Activated T-helper 1 cell treated with anti-CD3 and anti-CD28 coated beads, Interleukin-12 subunit alpha, Interleukin-12 subunit beta, Interleukin-2, Interleukin-4 antibody, amounts not matched to agents 30 ng/mL and 10 ng/mL and 1 ng/mL, durations not matched to agents 14 hours and 24 hours and 36 hours (primary cell): Measurements from ENCODE around the gene KIF5A. TPM values are rescaled to one million over a fixed set of nuclear protein-coding genes. Genes with fewer than 3 reads are reported as not detected.
"Not testable (repeated sequence)": the region's sequence is repeated elsewhere in the genome, so short reads cannot be mapped to it uniquely, and the experiment has no call there.

Experiments used
- DNase-seq: peaks from one replicate; pipeline ENCODE4 v3.0.0; 2021; ENCODE audit warnings: low spot score
- H3K27ac Mint-ChIP-seq: one replicate; pipeline ENCODE4 v1.8.0; 2021; ENCODE audit warnings: mild to moderate bottlenecking, mixed read lengths
- H3K27me3 Mint-ChIP-seq: one replicate; pipeline ENCODE4 v1.8.0; 2022; ENCODE audit warnings: mild to moderate bottlenecking, moderate library complexity, mixed read lengths; ENCODE audit not compliant: insufficient read depth
- H3K36me3 Mint-ChIP-seq: one replicate; pipeline ENCODE4 v1.8.0; 2021; ENCODE audit warnings: low read depth, mixed read lengths
- H3K4me1 Mint-ChIP-seq: one replicate; pipeline ENCODE4 v1.8.0; 2021; ENCODE audit warnings: low read depth, mixed read lengths
- H3K4me3 Mint-ChIP-seq: one replicate; pipeline ENCODE4 v1.8.0; 2021; ENCODE audit warnings: mild to moderate bottlenecking, moderate library complexity, mixed read lengths
- H3K9me3 Mint-ChIP-seq: one replicate; pipeline ENCODE4 v1.8.0; 2021; ENCODE audit warnings: mixed read lengths
- intact Hi-C: fragments of 100-400 bp; cut with micrococcal nuclease; formaldehyde crosslinking; loops from one replicate; pipeline ENCODE4 v1.15.1; 2024
- total RNA-seq: library from RNA; stranded (reverse); gene quantifications from 2 replicates; pipeline ENCODE4 v1.2.3, GENCODE V29; 2022

The KIF5A gene
- total RNA-seq, 1 donor from 2014 or later, result 2.4 TPM

DNA sequence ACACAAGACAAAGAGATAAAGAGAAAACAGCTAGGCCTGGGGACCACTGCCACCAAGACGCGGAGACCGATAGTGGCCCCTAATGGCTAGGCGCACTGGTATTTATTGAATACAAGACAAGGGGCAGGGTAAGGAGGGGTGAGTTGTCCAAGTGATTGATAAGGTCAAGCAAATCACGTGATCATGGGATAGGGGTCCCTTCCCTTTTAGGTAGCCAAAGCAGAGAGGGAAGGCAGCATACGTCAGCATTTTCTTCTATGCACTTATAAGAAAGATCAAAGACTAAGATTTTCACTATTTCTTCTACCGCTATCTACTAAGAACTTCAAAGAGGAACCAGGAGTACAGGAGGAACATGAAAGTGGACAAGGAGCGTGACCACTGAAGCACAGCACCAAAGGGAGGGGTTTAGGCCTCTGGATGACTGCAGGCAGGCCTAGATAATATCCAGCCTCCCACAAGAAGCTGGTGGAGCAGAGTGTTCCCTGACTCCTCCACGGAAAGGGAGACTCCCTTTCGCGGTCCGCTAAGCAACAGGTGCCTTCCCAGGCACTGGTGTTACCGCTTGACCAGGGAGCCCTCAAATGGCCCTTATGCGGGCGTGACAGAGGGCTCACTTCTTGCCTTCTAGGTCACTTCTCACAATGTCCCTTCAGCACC, 39.2 kb downstream of the KIF5A start:
- H3K27ac Mint-ChIP-seq, H3K27me3 Mint-ChIP-seq, H3K36me3 Mint-ChIP-seq, intact Hi-C loops, DNase-seq, H3K9me3 Mint-ChIP-seq, H3K4me3 Mint-ChIP-seq: not testable (repeated sequence)
- peaks cover 30% of the 10 kb centered on the region for H3K4me1 Mint-ChIP-seq

GRCh38 chr12:57590479-57590863, 40.6 kb downstream of the KIF5A start:
- Mint-ChIP-seq H3K36me3 (peaks cover 6% of the 10 kb centered on the region), H3K9me3 (no peaks in the 10 kb centered on the region), H3K4me3 (peak overlapping the region; percentile 90), H3K4me1 (peaks cover 31% of the 10 kb centered on the region), H3K27ac (peak overlapping the region; percentile 52), H3K27me3 (no peaks in the 10 kb centered on the region)
- intact Hi-C loops, result loop anchor here (2.0 to 5.0 kb wide), 4 partner anchors 14 to 113 kb away; partner anchors contain the start of genes ARHGAP9, DTX3 and MBD6
- no peak for DNase-seq

DNA sequence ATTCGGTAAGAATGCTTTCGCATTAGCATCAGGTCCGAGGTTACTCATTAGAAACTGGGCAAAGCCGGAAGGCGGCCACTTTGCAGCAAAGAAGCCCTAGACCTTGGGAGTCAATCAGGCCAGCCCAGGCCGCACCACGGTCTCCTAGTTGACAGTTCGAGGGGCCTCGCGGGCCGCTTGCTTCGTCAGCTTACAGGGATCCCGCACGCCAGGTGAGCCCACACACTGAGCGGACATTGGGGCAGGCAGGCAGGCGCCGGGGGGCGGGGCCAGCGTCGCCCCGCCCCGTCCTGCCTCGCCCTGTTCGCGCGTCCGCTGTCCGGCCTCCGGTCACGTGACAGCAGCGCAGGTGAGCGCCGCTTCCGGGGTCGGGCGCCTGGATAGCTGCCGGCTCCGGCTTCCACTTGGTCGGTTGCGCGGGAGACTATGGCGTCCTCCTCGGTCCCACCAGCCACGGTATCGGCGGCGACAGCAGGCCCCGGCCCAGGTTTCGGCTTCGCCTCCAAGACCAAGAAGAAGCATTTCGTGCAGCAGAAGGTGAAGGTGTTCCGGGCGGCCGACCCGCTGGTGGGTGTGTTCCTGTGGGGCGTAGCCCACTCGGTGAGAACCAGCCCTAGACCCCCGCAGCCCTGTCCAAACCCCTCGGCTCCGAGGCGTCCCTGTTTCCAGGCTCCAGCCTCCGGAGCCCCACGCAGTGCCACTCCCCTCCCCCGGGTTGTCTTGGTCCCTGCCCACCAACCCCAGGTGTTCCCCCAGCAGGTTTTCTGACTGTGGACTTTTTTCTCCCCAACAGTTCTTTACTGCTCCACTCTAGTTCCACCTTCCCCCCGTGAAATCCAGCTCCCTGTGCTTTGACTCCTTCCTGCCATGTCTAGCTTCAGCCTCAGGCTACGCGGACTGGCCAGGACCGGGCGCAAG, 41.3 kb downstream of the KIF5A start, which contains the start of gene PIP4K2C:
PIP4K2C (plus strand) TSS at position 329 of the 918 bp plus-strand sequence; CDS start at position 427, 98 bp downstream.
- H3K27me3 Mint-ChIP-seq, result no peaks in the 10 kb centered on the region
- H3K27ac Mint-ChIP-seq, result peak within 1 kb of the TSS; percentile 75
- H3K4me1 Mint-ChIP-seq, result peaks cover 31% of the 10 kb centered on the region
- H3K36me3 Mint-ChIP-seq, result peaks cover 10% of the 10 kb centered on the region
- intact Hi-C loops, result loop anchor here (1.0 to 5.0 kb wide), 7 partner anchors 8 to 114 kb away; partner anchors contain the start of genes ARHGAP9, DCTN2, DTX3 and MBD6
- H3K4me3 Mint-ChIP-seq, result peak within 1 kb of the TSS; percentile 90
- DNase-seq, result peak; percentile 77
- H3K9me3 Mint-ChIP-seq, result no peaks in the 10 kb centered on the region

DNA sequence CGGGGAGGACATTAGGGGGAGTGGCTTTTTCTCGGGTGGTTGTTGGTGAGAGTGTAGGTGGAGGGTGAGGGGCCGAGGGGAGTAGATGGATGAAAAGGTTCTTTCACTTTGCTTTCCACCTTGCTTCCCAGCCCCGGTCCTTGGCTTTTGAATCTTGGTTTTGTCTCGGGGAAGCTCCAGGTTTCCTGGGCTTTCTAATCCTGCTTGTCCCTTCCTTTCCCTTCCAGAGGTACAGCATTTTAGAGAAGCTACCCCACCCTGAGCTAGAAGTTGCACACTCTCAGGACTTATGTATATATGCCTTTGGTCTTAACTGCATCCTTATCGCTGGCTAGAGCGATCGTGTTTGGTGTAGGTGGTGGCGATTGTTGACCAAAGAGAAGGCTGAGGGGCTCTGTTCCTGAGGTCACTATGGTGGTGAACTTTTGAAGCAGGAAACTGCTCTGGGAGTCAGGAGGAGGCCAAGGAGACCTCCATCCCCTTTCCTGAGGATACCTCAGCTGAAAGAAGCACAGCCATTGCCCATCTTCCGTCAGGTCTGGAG, 42.0 kb downstream of the KIF5A start:
- Mint-ChIP-seq H3K36me3 (peaks cover 13% of the 10 kb centered on the region), H3K27me3 (no peaks in the 10 kb centered on the region), H3K9me3 (no peaks in the 10 kb centered on the region), H3K27ac (peak overlapping the region; percentile 42), H3K4me3 (peak overlapping the region; percentile 90), H3K4me1 (peaks cover 31% of the 10 kb centered on the region)
- intact Hi-C loops, result loop anchor here (1.0 to 5.0 kb wide), 7 partner anchors 9 to 115 kb away; partner anchors contain the start of genes ARHGAP9, DCTN2, DTX3 and MBD6
- no peak for DNase-seq

DNA sequence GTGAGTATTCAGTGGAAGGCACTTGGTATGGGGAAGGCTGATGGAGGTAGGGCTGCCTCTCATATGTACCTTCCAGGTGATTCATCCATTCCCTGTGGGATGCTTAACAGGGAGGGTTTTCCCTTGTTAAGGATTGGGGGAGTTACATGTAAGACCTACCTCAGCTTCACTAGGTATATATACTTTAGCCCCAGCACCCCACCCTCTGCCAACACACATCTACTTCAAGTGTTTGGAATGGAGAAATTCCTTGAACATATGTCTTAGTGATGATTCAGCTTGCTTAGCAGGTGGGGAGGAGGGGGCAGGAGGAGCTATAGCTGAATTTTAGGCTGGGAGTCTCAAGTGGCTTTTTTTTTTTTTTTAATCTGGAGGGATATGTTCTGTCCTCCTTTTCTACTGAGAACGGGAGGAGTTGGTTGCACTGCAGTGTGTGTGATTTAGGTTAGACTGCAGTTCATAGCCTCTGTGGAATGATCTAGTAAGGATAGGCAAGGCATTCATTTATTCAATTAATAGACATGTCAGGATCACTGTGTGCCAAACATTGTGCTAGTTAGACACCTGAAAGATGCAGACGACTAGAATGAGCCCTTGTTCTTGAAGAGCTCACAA, 42.8 kb downstream of the KIF5A start:
- Mint-ChIP-seq H3K27me3 (no peaks in the 10 kb centered on the region), H3K4me3 (peak overlapping the region; percentile 90)
- intact Hi-C loops, result loop anchor here (5.0 kb wide), 1 partner anchor 115 kb away; the partner anchor contains the start of gene ARHGAP9

DNA sequence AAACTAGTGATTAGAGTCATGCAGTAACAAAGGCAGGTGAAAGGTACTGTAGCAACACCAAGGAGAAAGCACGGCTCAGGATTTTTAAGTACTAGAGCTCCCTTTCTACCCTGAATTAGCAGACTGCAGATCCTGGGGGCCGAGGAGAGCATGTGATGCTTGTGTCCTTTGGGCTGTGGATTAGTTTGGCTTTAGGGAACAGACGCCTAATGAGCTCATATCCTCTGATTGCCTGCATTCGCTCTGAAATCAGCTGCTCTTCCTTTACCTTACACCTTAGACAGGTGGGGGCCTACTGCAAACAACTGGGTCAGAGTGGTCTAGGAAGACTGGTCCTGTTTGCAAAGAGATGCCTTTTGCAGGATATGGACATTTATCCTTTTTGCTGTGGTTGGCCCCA, 43.3 kb downstream of the KIF5A start:
- Mint-ChIP-seq H3K27me3 (no peaks in the 10 kb centered on the region), H3K27ac (no peak overlapping the region), H3K36me3 (peaks cover 23% of the 10 kb centered on the region), H3K4me3 (no peak overlapping the region), H3K4me1 (peaks cover 31% of the 10 kb centered on the region), H3K9me3 (no peaks in the 10 kb centered on the region)
- intact Hi-C loops, result loop anchor here (5.0 kb wide), 1 partner anchor 116 kb away; the partner anchor contains the start of gene ARHGAP9
- no peak for DNase-seq

More for the DNA sequence above, 42.8 kb downstream of the KIF5A start:
- Mint-ChIP-seq H3K4me1 (peaks cover 31% of the 10 kb centered on the region), H3K9me3 (no peaks in the 10 kb centered on the region), H3K27ac (no peak overlapping the region), H3K36me3 (peaks cover 21% of the 10 kb centered on the region)
- no peak for DNase-seq

DNA sequence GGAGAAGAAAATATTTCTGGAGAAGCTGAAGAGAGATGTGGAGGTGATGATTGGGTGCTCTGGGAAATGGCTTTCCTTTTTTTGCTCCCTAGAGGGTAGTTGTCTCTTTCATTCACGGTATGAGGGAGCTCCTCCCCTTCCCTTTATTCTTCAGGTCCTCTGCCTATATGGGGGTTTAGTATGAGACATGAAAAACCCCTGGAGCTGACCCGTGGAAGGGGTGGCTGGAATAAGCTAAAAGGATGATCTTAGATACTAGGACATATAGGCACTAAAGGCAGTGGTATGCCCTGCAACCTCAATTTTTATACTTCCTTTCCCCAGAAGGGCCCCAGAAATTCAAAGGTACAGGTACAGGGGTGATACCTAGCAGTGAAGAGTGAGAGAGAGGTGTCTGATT, 50.6 kb downstream of the KIF5A start:
- H3K36me3 Mint-ChIP-seq, result peaks cover 50% of the 10 kb centered on the region
- peaks cover 1% of the 10 kb centered on the region for H3K27me3 Mint-ChIP-seq
- no peak for DNase-seq
- no peak overlapping the region for H3K27ac Mint-ChIP-seq
- intact Hi-C loops, result no loop called here
- no peaks in the 10 kb centered on the region for H3K9me3 Mint-ChIP-seq
- H3K4me3 Mint-ChIP-seq, result no peak overlapping the region
- peaks cover 14% of the 10 kb centered on the region for H3K4me1 Mint-ChIP-seq

- Mint-ChIP-seq H3K27ac (no peak overlapping the region), H3K36me3 (peaks cover 38% of the 10 kb centered on the region), H3K4me3 (no peak overlapping the region), H3K9me3 (no peaks in the 10 kb centered on the region), H3K4me1 (peaks cover 19% of the 10 kb centered on the region), H3K27me3 (peaks cover 1% of the 10 kb centered on the region)
- no peak for DNase-seq
- intact Hi-C loops, result no loop called here
Measured at GRCh38 chr12:57602544-57602943, 52.7 kb downstream of the KIF5A start.

DNA sequence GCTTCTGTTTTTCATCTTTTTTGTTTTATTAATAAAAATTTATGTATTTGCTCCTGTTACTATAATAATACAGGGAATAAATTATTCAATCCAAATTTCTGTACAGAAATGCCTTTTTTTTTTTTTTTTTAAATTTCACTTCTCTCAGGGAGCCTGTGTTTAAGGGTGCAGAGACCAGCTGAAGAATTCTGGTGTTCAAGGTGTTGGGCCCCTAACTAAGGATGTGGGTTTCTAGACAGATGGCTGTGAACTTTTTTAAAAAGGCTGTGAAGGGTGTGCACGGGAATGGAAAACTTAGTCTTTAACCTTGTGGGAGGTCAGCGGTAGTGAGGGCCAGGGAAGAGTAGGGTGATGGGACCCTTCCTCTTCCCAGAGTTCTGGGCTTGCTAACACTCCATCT, 53.5 kb downstream of the KIF5A start:
- Mint-ChIP-seq H3K27me3 (peaks cover 1% of the 10 kb centered on the region), H3K9me3 (no peaks in the 10 kb centered on the region), H3K4me1 (peaks cover 19% of the 10 kb centered on the region), H3K36me3 (peaks cover 35% of the 10 kb centered on the region), H3K4me3 (peak overlapping the region; percentile 78), H3K27ac (peak overlapping the region; percentile 45)
- no peak for DNase-seq
- intact Hi-C loops, result no loop called here

DNA sequence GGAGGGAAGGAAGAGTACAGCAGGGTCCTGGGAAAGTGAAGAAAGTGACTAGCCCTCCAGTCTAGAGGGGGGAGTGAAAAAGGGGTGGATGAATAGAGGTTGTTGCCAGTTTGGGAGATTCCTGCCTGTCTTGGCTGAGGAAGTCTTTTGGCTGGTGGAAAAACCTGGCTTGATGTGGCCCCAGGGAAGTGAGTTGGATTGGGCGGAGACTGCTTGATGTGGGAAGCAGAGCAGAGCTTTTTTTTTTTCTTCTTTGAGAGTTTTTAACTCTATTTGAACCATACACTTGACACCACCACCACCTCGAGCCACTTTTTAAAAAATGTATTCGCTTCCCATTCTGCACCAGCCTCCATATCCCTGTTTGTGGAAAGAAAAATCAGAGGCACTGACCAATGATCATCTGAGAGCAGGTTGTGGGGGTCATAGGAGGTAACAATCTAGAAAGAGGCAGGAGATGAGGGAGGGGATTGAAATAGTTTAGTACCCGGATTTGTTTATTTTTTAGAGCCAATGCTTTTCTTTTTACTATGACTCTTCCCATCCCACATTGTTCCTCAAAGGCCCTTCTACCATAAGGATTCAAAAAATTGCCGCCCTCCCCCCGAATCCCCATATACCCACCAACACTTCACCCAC, 54.1 kb downstream of the KIF5A start:
- peaks cover 32% of the 10 kb centered on the region for H3K36me3 Mint-ChIP-seq
- peak overlapping the region; percentile 86 for H3K27ac Mint-ChIP-seq
- peaks cover 19% of the 10 kb centered on the region for H3K4me1 Mint-ChIP-seq
- H3K9me3 Mint-ChIP-seq, result no peaks in the 10 kb centered on the region
- no peak for DNase-seq
- peak overlapping the region; percentile 78 for H3K4me3 Mint-ChIP-seq
- H3K27me3 Mint-ChIP-seq, result peaks cover 1% of the 10 kb centered on the region
- intact Hi-C loops, result loop anchor here (2.0 kb wide), 1 partner anchor 13 kb away; the partner anchor contains the start of gene PIP4K2C

DNA sequence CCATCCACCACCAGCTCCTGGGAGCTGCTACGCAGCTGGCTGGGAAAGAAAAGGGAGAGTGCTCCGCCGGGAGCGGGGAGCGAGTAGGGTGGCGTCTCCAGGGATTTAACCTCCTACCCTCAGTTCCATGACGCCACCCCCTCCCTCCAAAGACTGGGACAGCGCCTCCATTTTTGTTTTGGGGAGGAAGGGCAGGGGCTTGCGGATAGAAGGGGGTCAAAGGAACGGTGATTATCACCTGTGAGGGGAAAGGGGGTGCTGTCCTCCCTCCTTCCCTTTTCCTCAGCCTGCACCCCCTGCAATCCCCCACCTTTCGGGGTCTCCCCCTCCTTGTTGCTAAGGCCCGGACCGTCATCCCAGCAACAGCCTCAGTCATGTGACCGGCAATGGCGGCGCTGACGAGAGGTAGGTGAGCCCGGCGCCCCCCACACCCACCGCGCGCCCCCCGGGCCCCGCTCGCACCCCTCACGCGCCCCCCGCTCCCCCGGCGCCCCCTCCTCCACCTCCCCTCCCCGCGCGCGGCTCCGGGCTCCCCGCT, 54.7 kb downstream of the KIF5A start, which contains the start of gene DTX3:
DTX3 (plus strand) TSS at position 371 of the 538 bp plus-strand sequence. CDS start 1,694 bp downstream, outside the sequence.
- no peak for DNase-seq
- Mint-ChIP-seq H3K36me3 (peaks cover 28% of the 10 kb centered on the region), H3K27me3 (peaks cover 1% of the 10 kb centered on the region), H3K27ac (peak within 1 kb of the TSS; percentile 86), H3K9me3 (no peaks in the 10 kb centered on the region), H3K4me3 (peak within 1 kb of the TSS; percentile 78), H3K4me1 (peaks cover 19% of the 10 kb centered on the region)
- intact Hi-C loops, result loop anchor here (2.0 kb wide), 1 partner anchor 14 kb away; the partner anchor contains the start of gene PIP4K2C
